ENCODE results near the gene DOCK2.

DNA sequence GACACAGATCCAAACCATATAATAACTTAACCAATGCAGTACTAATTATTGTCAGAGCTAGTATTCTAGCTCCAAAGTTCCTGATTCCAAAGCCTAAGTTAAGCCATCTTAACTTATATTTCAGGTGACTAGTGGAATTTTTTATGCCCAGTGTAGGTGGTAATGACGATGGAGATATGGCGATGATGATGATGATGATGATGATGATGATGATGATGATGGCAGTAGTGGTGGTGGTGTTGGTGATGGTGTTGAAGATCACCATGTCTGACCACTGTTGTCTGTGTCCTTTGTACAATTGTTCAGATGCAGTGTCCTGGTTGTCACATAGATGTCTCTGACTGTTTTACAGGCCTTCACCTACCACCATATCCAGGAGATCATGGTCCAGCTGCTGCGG lies 203.3 kb downstream of the DOCK2 start:
- TF ChIP-seq, protein P1, sequence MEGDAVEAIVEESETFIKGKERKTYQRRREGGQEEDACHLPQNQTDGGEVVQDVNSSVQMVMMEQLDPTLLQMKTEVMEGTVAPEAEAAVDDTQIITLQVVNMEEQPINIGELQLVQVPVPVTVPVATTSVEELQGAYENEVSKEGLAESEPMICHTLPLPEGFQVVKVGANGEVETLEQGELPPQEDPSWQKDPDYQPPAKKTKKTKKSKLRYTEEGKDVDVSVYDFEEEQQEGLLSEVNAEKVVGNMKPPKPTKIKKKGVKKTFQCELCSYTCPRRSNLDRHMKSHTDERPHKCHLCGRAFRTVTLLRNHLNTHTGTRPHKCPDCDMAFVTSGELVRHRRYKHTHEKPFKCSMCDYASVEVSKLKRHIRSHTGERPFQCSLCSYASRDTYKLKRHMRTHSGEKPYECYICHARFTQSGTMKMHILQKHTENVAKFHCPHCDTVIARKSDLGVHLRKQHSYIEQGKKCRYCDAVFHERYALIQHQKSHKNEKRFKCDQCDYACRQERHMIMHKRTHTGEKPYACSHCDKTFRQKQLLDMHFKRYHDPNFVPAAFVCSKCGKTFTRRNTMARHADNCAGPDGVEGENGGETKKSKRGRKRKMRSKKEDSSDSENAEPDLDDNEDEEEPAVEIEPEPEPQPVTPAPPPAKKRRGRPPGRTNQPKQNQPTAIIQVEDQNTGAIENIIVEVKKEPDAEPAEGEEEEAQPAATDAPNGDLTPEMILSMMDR (conservative IDR thresholded peaks at IDR 0.05): no peak
- TF ChIP-seq ZFX (IDR thresholded peaks at IDR 0.05): no peak
